SK-N-SH (cell line): ENCODE results near the gene FAM83F. TPM values are rescaled to one million over a fixed set of nuclear protein-coding genes. Genes with fewer than 3 reads are reported as not detected.

ENCODE experiments used
- CTCF ChIA-PET: fragments of 300-600, 350-600 bp; formaldehyde crosslinking; extraction: SDS; loops from one replicate; lab custom pipeline; 2021; lab: Yijun Ruan, JAX
- POLR2A ChIA-PET: fragments of 350-600 bp; sonication (Branson Sonifier 250); formaldehyde crosslinking; extraction: SDS; loops from one replicate; lab custom pipeline; 2020; ENCODE audit warnings: antibody characterized with exemption, inconsistent platforms; lab: Yijun Ruan, JAX
- DNase-seq: peaks from one replicate; pipeline ENCODE4 v3.0.0; 2012
- H2AFZ ChIP-seq: fragments of 200-600 bp; sonication (generic); 2 replicates; pipeline ENCODE4 v1.8.1; 2016; ENCODE audit warnings: antibody characterized with exemption, mild to moderate bottlenecking, low read depth
- H3F3A ChIP-seq: fragments of 200-600 bp; sonication (generic); replicated peaks from 2 replicates; pipeline ENCODE3; 2016; ENCODE audit warnings: antibody characterized with exemption, mild to moderate bottlenecking; ENCODE audit not compliant: insufficient read depth
- H3K27ac ChIP-seq, 2 experiments: fragments of 200-500 bp in 1 of 2; fragments of 200-600 bp in 1 of 2; sonication (Bioruptor generic) in 1 of 2; sonication (generic), shearing (Covaris generic) in 1 of 2; 2 replicates each; pipeline versions ENCODE4 v1.5.1 to v1.6.1; 2014 to 2016; ENCODE audit warnings: low read depth in 2 of 2, inconsistent platforms in 1 of 2, low read length in 1 of 2, mild to moderate bottlenecking in 1 of 2, mixed read lengths in 1 of 2
- H3K27me3 ChIP-seq: fragments of 200-600 bp; sonication (generic), shearing (Covaris generic); 2 replicates; pipeline ENCODE4 v1.6.1; 2016; ENCODE audit warnings: mixed run types; ENCODE audit not compliant: insufficient read depth
- H3K36me3 ChIP-seq, 2 experiments: fragments of 200-500 bp in 1 of 2; fragments of 200-600 bp in 1 of 2; sonication (Bioruptor generic) in 1 of 2; sonication (generic) in 1 of 2; replicated peaks in 1 of 2; 2 replicates each; pipeline versions ENCODE3 to v1.5.1; 2014 to 2016; ENCODE audit warnings: low read length in 1 of 2, mild to moderate bottlenecking in 1 of 2; ENCODE audit not compliant: insufficient read depth in 2 of 2, control insufficient read depth in 1 of 2
- H3K4me1 ChIP-seq, 2 experiments: fragments of 200-500 bp in 1 of 2; fragments of 200-600 bp in 1 of 2; sonication (Bioruptor generic) in 1 of 2; sonication (generic), shearing (Covaris generic) in 1 of 2; 2 replicates each; pipeline versions ENCODE4 v1.5.1 to v1.6.1; 2014 to 2016; ENCODE audit warnings: low read depth in 1 of 2, low read length in 1 of 2, mixed run types in 1 of 2; ENCODE audit not compliant: insufficient read depth in 2 of 2, control insufficient read depth in 1 of 2
- H3K4me2 ChIP-seq: fragments of 200-600 bp; sonication (generic), shearing (Covaris generic); 2 replicates; pipeline ENCODE4 v1.6.1; 2017; ENCODE audit warnings: mixed run types
- H3K4me3 ChIP-seq, 2 experiments: fragments of 200-500 bp in 1 of 2; fragments of 200-600 bp in 1 of 2; sonication (Bioruptor generic) in 1 of 2; sonication (generic), shearing (Covaris generic) in 1 of 2; 2 replicates each; pipeline versions ENCODE4 v1.5.1 to v1.8.1; 2014 to 2016; ENCODE audit warnings: low read depth in 2 of 2, inconsistent platforms in 1 of 2, low read length in 1 of 2, mild to moderate bottlenecking in 1 of 2, mixed read lengths in 1 of 2, moderate library complexity in 1 of 2
- H3K79me2 ChIP-seq: fragments of 200-600 bp; sonication (generic); 2 replicates; pipeline ENCODE4 v1.8.1; 2017; ENCODE audit warnings: mild to moderate bottlenecking; ENCODE audit not compliant: insufficient read depth
- H3K9ac ChIP-seq: fragments of 200-600 bp; sonication (generic); 2 replicates; pipeline ENCODE4 v1.6.1; 2017; ENCODE audit warnings: mixed run types
- H3K9me2 ChIP-seq: fragments of 200-600 bp; sonication (generic); 2 replicates; pipeline ENCODE4 v1.6.1; 2017; ENCODE audit warnings: mixed run types
- H3K9me3 ChIP-seq: fragments of 200-600 bp; sonication (generic); 2 replicates; pipeline ENCODE4 v1.6.1; 2017; ENCODE audit warnings: mixed run types, mild to moderate bottlenecking, moderate library complexity
- H4K20me1 ChIP-seq: fragments of 200-600 bp; sonication (generic); 2 replicates; pipeline ENCODE4 v1.6.1; 2017; ENCODE audit warnings: mild to moderate bottlenecking, mixed run types; ENCODE audit not compliant: insufficient read depth
- CHD2 ChIP-seq: fragments of 150-350 bp; IDR thresholded peaks from 2 replicates; pipeline ENCODE4 v1.6.1; 2018; ENCODE audit warnings: low read length; ENCODE audit not compliant: partially characterized antibody
- FOXJ3 ChIP-seq: sonication (generic); formaldehyde crosslinking; IDR thresholded peaks from 2 replicates; pipeline ENCODE4 v1.5.1; 2020; ENCODE audit warnings: mild to moderate bottlenecking, missing genetic modification reagents
- FOXM1 ChIP-seq: IDR thresholded peaks from 2 replicates; pipeline ENCODE4 v1.4.0; 2012; ENCODE audit warnings: low read depth, mild to moderate bottlenecking
- GATA2 ChIP-seq: sonication (generic); formaldehyde crosslinking; IDR thresholded peaks from 2 replicates; pipeline ENCODE4 v1.5.0; 2020; ENCODE audit warnings: mild to moderate bottlenecking, missing genetic modification reagents
- MEF2A ChIP-seq: IDR thresholded peaks from 2 replicates; pipeline ENCODE4 v1.4.0; 2012; ENCODE audit warnings: low read depth, borderline replicate concordance
- RCOR1 ChIP-seq: fragments of 150-350 bp; IDR thresholded peaks from 2 replicates; pipeline ENCODE4 v1.6.1; 2017; ENCODE audit warnings: antibody characterized with exemption, low read length
- REST ChIP-seq: IDR thresholded peaks from 2 replicates; pipeline ENCODE4 v1.6.1; 2012; ENCODE audit warnings: mild to moderate bottlenecking, low read depth, low read length, moderate library complexity
- RFX5 ChIP-seq: IDR thresholded peaks from 2 replicates; pipeline ENCODE4 v1.6.1; 2012; ENCODE audit warnings: mild to moderate bottlenecking, improper control_type of control experiment, low read length
- RXRA ChIP-seq: IDR thresholded peaks from 2 replicates; pipeline ENCODE4 v1.4.0; 2012; ENCODE audit warnings: low read depth, mild to moderate bottlenecking, borderline replicate concordance
- SIN3A ChIP-seq: IDR thresholded peaks from 2 replicates; pipeline ENCODE4 v1.6.1; 2012; ENCODE audit warnings: low read depth, mild to moderate bottlenecking, low read length, moderate library complexity, borderline replicate concordance
- TCF12 ChIP-seq: IDR thresholded peaks from 2 replicates; pipeline ENCODE4 v1.4.0; 2012
- TEAD4 ChIP-seq: IDR thresholded peaks from 2 replicates; pipeline ENCODE4 v1.4.0; 2012; ENCODE audit warnings: mild to moderate bottlenecking, borderline replicate concordance; ENCODE audit not compliant: insufficient read depth
- USF1 ChIP-seq: IDR thresholded peaks from 2 replicates; pipeline ENCODE4 v1.4.0; 2012; ENCODE audit warnings: low read depth, borderline replicate concordance
- YY1 ChIP-seq: IDR thresholded peaks from 2 replicates; pipeline ENCODE4 v1.4.0; 2012; ENCODE audit warnings: low read depth, mild to moderate bottlenecking
- WGBS: methylation state at CpG from one replicate; pipeline ENCODE4 v1.1.6; 2017; ENCODE audit warnings: low lambda C conversion rate; 5-methylcytosine and 5-hydroxymethylcytosine counted together
- polyA plus RNA-seq, 3 experiments: library from polyadenylated mRNA; depleted of rRNA; stranded (reverse); fragments of >200 nt; gene quantifications; 2 replicates each; pipeline ENCODE4 v1.2.3, GENCODE V29; 2012
- TF ChIP-seq, protein P1 (sequence below): fragments of 200-600 bp; sonication (generic); IDR thresholded peaks from 2 replicates; pipeline ENCODE4 v1.6.1; 2017; ENCODE audit warnings: antibody characterized with exemption, mild to moderate bottlenecking, moderate library complexity

FAM83F gene
- polyA plus RNA-seq, 1 of the 3 experiments (the other 2 are of a cell fraction): not detected

- Histone ChIP-seq H4K20me1 (no peaks in the 10 kb centered on the region), H3K4me3 (no peak overlapping the region), H3K36me3 (no peaks in the 10 kb centered on the region), H3F3A (no peaks in the 10 kb centered on the region), H3K9me3 (no peaks in the 10 kb centered on the region), H3K4me1 (no peaks in the 10 kb centered on the region), H3K4me2 (no peak overlapping the region)
- 73% methylated on average over 2 of the region's 2 CpGs for WGBS
- no peak for DNase-seq
- TF ChIP-seq YY1: no peak
- TF ChIP-seq TCF12: no peak
- no peak for TF ChIP-seq GATA2 (CRISPR knock-in tag)
- TF ChIP-seq CHD2: no peak
- TF ChIP-seq USF1: no peak
- TF ChIP-seq RXRA: no peak
- TF ChIP-seq FOXM1: no peak
- TF ChIP-seq FOXJ3: no peak
- no peak for TF ChIP-seq REST
- TF ChIP-seq SIN3A: no peak
- no peak for TF ChIP-seq TEAD4
- no peak for TF ChIP-seq MEF2A
- TF ChIP-seq, protein P1, sequence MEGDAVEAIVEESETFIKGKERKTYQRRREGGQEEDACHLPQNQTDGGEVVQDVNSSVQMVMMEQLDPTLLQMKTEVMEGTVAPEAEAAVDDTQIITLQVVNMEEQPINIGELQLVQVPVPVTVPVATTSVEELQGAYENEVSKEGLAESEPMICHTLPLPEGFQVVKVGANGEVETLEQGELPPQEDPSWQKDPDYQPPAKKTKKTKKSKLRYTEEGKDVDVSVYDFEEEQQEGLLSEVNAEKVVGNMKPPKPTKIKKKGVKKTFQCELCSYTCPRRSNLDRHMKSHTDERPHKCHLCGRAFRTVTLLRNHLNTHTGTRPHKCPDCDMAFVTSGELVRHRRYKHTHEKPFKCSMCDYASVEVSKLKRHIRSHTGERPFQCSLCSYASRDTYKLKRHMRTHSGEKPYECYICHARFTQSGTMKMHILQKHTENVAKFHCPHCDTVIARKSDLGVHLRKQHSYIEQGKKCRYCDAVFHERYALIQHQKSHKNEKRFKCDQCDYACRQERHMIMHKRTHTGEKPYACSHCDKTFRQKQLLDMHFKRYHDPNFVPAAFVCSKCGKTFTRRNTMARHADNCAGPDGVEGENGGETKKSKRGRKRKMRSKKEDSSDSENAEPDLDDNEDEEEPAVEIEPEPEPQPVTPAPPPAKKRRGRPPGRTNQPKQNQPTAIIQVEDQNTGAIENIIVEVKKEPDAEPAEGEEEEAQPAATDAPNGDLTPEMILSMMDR: no peak
- no peak for TF ChIP-seq RCOR1
- no peak for TF ChIP-seq RFX5
- TF ChIP-seq, all 33 proteins: peak for 0
- CTCF ChIA-PET: interaction anchor here (0.9 to 1.3 kb wide), 2 partner anchors 72 to 394 kb away, joined by 4 read pairs; no protein-coding TSS in a partner anchor
- H3K9me2 ChIP-seq: no peaks in the 10 kb centered on the region
- no peak overlapping the region for H3K9ac ChIP-seq
- H3K27me3 ChIP-seq: no peaks in the 10 kb centered on the region
- H3K27ac ChIP-seq: no peak overlapping the region
- POLR2A ChIA-PET: no interaction called here
- no peak overlapping the region for H2AFZ ChIP-seq
- H3K79me2 ChIP-seq: no peaks in the 10 kb centered on the region
Observed at GRCh38 chr22:39953101-39953500, 41.7 kb upstream of the FAM83F start.
